HEK293T (cell line): ENCODE measurements around the gene ADAMTS19.

ENCODE experiments used
- ARNT ChIP-seq: fragments of 450-650 bp; IDR thresholded peaks from 2 replicates; pipeline ENCODE4 v1.6.1; 2017; ENCODE audit warnings: mild to moderate bottlenecking
- CTBP1 ChIP-seq: fragments of 450-650 bp; IDR thresholded peaks from 2 replicates; pipeline ENCODE4 v1.6.1; 2016; ENCODE audit warnings: borderline replicate concordance
- L3MBTL2 ChIP-seq: fragments of 450-650 bp; conservative IDR thresholded peaks from 2 replicates; pipeline ENCODE4 v1.6.1; 2016; ENCODE audit warnings: mild to moderate bottlenecking
- LEF1 ChIP-seq: fragments of 450-650 bp; IDR thresholded peaks from 2 replicates; pipeline ENCODE4 v1.6.1; 2017; ENCODE audit warnings: mild to moderate bottlenecking, borderline replicate concordance
- SP1 ChIP-seq: fragments of 450-650 bp; IDR thresholded peaks from 2 replicates; pipeline ENCODE4 v1.6.1; 2017
- ZNF384 ChIP-seq: fragments of 450-650 bp; IDR thresholded peaks from 2 replicates; pipeline ENCODE4 v1.6.1; 2016

GRCh38 chr5:129763651-129764050 is 303.6 kb downstream of the ADAMTS19 start:
- TF ChIP-seq CTBP1, result no peak
- TF ChIP-seq SP1, result no peak
- TF ChIP-seq LEF1, result no peak
- TF ChIP-seq L3MBTL2, result no peak
- no peak for TF ChIP-seq ZNF384
- TF ChIP-seq ARNT, result no peak
